ENCODE results near the gene BAHCC1. TPM values are rescaled to one million over a fixed set of nuclear protein-coding genes. Genes with fewer than 3 reads are reported as not detected.

The BAHCC1 gene
- total RNA-seq, 1 donor, result 11.2 TPM

GRCh38 chr17:81366648-81367047 lies 28.6 kb upstream of the BAHCC1 start:
- Histone ChIP-seq H3K9me3 (ENCODE audit: low read depth, low read length) (no peaks in the 10 kb centered on the region), H4K20me1 (ENCODE audit: insufficient read depth, low read length) (no peaks in the 10 kb centered on the region), H3K4me2 (ENCODE audit: insufficient read depth, low read length) (no peak overlapping the region), H3K79me2 (ENCODE audit: insufficient read depth, low read length) (no peaks in the 10 kb centered on the region), H3K27me3 (ENCODE audit: insufficient read depth, low read length) (peaks cover 8% of the 10 kb centered on the region), H3K36me3 (ENCODE audit: insufficient read depth, low read length) (no peaks in the 10 kb centered on the region), H3K4me1 (ENCODE audit: insufficient read depth, low read length) (no peaks in the 10 kb centered on the region), H3K4me3 (ENCODE audit: insufficient read depth, low read length) (no peak overlapping the region), H2AFZ (ENCODE audit: low read length) (no peak overlapping the region), H3K27ac (ENCODE audit: low read depth, low read length) (no peak overlapping the region)
- DNase-seq (ENCODE audit: insufficient read length, low spot score, missing footprints), result no peak
- no peak for TF ChIP-seq CTCF (IDR thresholded peaks at IDR 0.05; ENCODE audit: extremely low read depth, low read depth, low read length)

- Histone ChIP-seq H3K4me3 (ENCODE audit: insufficient read depth, low read length) (no peak overlapping the region), H3K4me1 (ENCODE audit: insufficient read depth, low read length) (no peaks in the 10 kb centered on the region), H2AFZ (ENCODE audit: low read length) (no peak overlapping the region), H4K20me1 (ENCODE audit: insufficient read depth, low read length) (no peaks in the 10 kb centered on the region), H3K9me3 (ENCODE audit: low read depth, low read length) (no peaks in the 10 kb centered on the region), H3K4me2 (ENCODE audit: insufficient read depth, low read length) (no peak overlapping the region), H3K36me3 (ENCODE audit: insufficient read depth, low read length) (no peaks in the 10 kb centered on the region), H3K27ac (ENCODE audit: low read depth, low read length) (no peak overlapping the region), H3K79me2 (ENCODE audit: insufficient read depth, low read length) (no peaks in the 10 kb centered on the region), H3K27me3 (ENCODE audit: insufficient read depth, low read length) (peaks cover 8% of the 10 kb centered on the region)
- DNase-seq (ENCODE audit: insufficient read length, low spot score, missing footprints), result no peak
- TF ChIP-seq CTCF (IDR thresholded peaks at IDR 0.05; ENCODE audit: extremely low read depth, low read depth, low read length), result no peak
These were observed 28.1 kb upstream of the BAHCC1 start for GRCh38 chr17:81367171-81367570.

GRCh38 chr17:81368161-81369022 lies 26.9 kb upstream of the BAHCC1 start:
- no peak overlapping the region for H2AFZ ChIP-seq (ENCODE audit: low read length)
- H4K20me1 ChIP-seq (ENCODE audit: insufficient read depth, low read length), result no peaks in the 10 kb centered on the region
- H3K4me2 ChIP-seq (ENCODE audit: insufficient read depth, low read length), result no peak overlapping the region
- peaks cover 3% of the 10 kb centered on the region for H3K27me3 ChIP-seq (ENCODE audit: insufficient read depth, low read length)
- no peak overlapping the region for H3K27ac ChIP-seq (ENCODE audit: low read depth, low read length)
- H3K4me1 ChIP-seq (ENCODE audit: insufficient read depth, low read length), result no peaks in the 10 kb centered on the region
- H3K9me3 ChIP-seq (ENCODE audit: low read depth, low read length), result no peaks in the 10 kb centered on the region
- TF ChIP-seq CTCF (IDR thresholded peaks at IDR 0.05; ENCODE audit: extremely low read depth, low read depth, low read length), result no peak
- H3K4me3 ChIP-seq (ENCODE audit: insufficient read depth, low read length), result no peak overlapping the region
- H3K79me2 ChIP-seq (ENCODE audit: insufficient read depth, low read length), result no peaks in the 10 kb centered on the region
- DNase-seq (ENCODE audit: insufficient read length, low spot score, missing footprints), result no peak
- H3K36me3 ChIP-seq (ENCODE audit: insufficient read depth, low read length), result no peaks in the 10 kb centered on the region

- Histone ChIP-seq H3K4me1 (ENCODE audit: insufficient read depth, low read length) (no peaks in the 10 kb centered on the region), H3K9me3 (ENCODE audit: low read depth, low read length) (no peaks in the 10 kb centered on the region), H3K4me3 (ENCODE audit: insufficient read depth, low read length) (no peak overlapping the region), H3K27ac (ENCODE audit: low read depth, low read length) (no peak overlapping the region), H4K20me1 (ENCODE audit: insufficient read depth, low read length) (no peaks in the 10 kb centered on the region), H3K27me3 (ENCODE audit: insufficient read depth, low read length) (peaks cover 3% of the 10 kb centered on the region), H2AFZ (ENCODE audit: low read length) (no peak overlapping the region), H3K36me3 (ENCODE audit: insufficient read depth, low read length) (no peaks in the 10 kb centered on the region), H3K79me2 (ENCODE audit: insufficient read depth, low read length) (no peaks in the 10 kb centered on the region), H3K4me2 (ENCODE audit: insufficient read depth, low read length) (no peak overlapping the region)
- no peak for TF ChIP-seq CTCF (IDR thresholded peaks at IDR 0.05; ENCODE audit: extremely low read depth, low read depth, low read length)
- no peak for DNase-seq (ENCODE audit: insufficient read length, low spot score, missing footprints)
These were observed 25.0 kb upstream of the BAHCC1 start for GRCh38 chr17:81370294-81370693.

Measured in osteoblast (primary cell).